ENCODE data around the gene ZNF697.
A peak's percentile ranks its signal among the peaks of the same experiment; 100 is the strongest.
"Not testable (repeated sequence)": the region's sequence is repeated elsewhere in the genome, so short reads cannot be mapped to it uniquely, and the experiment has no call there.

Gene ZNF697

GRCh38 chr1:119602169-119602568 lies 45.9 kb downstream of the ZNF697 start:
- no peak for DNase-seq

- DNase-seq: no peak
Observed at GRCh38 chr1:119600976-119601375, 47.1 kb downstream of the ZNF697 start.

DNA sequence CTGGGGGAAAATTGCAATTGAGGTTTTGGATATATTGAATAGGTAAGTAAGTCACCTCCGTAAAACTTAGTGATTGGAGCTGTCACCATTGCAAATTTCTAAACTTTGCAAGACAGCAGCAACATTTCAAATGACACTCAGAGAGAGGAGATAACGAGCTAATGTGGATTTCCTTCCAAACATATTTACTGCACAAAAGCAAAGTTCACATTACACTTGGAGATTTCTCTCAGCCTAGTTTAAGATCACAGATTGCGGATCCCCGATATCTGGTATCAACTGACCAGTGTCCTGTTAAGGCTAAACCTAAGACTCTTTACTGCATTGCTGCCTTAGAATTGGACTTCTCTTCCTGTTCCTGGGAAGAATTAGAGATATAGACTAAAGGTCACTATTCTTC lies 47.5 kb downstream of the ZNF697 start:
- no peak for DNase-seq

GRCh38 chr1:119595606-119596005 lies 52.5 kb downstream of the ZNF697 start:
- DNase-seq: no peak

GRCh38 chr1:119595168-119595567 lies 52.9 kb downstream of the ZNF697 start:
- DNase-seq: no peak

DNA sequence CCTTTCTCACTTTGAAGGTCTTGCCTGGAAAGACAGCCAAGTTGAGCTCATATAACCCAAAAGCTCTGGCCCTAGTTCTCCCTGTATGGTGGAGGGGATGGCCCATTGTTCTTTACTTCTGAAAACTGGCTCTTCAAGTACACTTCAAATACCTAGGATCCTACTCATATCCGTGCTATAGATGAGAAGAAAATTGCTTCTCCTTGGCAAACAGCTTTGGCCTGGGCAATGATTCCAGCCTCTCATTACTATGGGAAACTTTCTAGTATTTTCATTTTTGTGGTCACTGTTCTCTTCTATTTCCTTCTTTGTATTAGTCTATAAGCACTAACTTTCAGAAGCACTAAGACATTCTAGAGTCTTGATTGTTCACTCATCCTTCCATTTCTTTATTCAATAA lies 53.7 kb downstream of the ZNF697 start:
- DNase-seq: no peak

GRCh38 chr1:119593805-119594204 lies 54.3 kb downstream of the ZNF697 start:
- peak; percentile 47 to 74 (median 68) for DNase-seq

- DNase-seq: peak; percentile 53 to 81 (median 74)
Observed at GRCh38 chr1:119590393-119590792, 57.7 kb downstream of the ZNF697 start.

DNA sequence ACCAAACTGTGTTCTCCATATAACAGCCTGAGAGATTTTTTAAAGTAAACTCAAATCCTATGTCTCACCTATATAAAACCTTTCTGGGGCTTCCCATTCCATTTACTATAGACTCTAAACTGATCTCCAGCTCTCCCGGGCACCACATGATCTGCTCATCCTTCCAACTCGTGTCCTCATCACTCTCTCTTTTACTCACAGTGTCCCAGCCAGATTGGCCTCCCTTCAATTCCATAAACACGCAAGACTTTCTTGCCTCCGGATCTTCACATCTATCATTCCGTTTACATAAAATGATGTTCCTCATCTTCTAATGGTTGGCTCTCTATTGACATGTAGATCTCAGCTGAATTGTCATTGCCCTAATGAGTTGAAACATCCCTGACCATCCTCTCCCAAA lies 59.4 kb downstream of the ZNF697 start:
- no peak for DNase-seq

DNA sequence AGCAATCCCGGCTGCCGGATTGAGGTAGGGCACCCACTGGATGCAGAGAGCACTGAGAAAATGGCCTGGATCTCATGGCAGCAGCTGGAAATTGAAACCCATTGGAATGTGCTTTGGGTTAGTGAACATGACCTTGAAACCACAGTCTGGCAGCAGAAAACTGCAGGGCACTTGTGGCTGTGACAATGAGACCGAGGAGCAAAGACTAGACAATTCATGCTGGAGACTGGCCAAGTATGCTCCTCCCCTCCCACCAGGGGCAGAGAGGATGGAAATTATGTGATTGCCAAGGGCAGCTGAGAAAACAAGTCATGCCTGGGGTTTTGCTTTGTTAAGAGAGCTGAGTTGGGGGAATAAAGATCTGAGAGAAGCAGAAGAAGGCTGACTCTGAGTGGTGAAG lies 60.7 kb downstream of the ZNF697 start:
- DNase-seq: no peak

DNA sequence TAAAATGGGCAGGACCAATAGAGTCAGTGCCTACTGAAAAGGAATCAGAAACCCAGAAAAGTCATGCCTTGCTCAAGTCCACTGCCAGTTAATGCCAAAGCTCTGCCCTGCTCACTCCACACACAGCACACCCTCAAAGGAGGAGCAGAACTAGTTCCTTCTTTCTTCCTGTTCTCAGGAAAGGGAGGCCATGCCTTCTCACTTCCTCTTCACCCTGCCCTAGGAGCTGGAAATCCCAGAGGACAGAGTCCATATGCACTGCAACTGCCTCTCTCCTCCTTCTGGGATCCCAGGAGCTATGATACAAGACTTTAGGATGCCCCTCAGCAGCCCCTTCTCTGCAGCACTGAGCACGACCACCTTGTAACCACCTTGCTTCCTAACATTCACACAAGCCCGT lies 62.3 kb downstream of the ZNF697 start:
- DNase-seq: peak; percentile 47 to 74 (median 68)

DNA sequence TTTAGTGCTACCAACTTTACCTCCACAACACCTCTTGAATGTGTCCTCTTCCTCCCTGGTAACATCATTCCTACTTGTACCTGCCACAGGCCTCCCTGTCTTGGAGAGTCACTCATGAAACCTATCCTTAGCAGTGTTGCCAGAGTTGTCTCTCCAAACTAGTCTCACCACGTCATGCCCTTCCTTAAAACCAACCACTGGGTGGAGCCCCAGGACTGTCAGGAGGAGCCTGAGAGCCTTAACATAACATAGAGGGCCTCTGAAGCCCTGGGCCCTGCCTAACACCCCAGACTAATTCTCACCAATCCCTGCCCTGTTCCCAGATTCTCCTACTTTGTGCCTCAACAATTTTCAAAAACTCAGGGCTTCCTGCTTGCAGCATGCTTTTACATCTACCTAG lies 65.3 kb downstream of the ZNF697 start:
- peak; percentile 81 to 87 (median 84) for DNase-seq

- DNase-seq: not testable (repeated sequence)
Observed at GRCh38 chr1:119581076-119581475, 67.0 kb downstream of the ZNF697 start.

DNA sequence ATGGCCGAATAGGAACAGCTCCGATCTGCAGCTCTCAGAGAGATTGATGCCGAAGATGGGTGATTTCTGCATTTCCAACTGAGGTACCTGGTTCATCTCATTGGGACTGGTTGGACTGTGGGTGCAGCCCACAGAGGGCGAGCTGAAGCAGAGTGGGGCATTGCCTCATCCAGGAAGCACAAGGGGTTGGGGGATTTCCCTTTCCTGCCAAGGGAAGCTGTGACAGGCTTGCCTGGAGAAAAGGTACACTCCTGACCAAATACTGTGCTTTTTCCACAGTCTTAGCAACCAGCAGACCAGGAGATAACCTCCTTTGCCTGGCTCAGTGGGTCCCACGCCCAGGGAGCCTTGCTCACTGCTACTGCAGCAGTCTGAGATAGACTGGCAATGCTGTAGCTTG lies 74.2 kb downstream of the ZNF697 start:
- DNase-seq: peak in 2 of 4 experiments; percentile 10 to 34

DNA sequence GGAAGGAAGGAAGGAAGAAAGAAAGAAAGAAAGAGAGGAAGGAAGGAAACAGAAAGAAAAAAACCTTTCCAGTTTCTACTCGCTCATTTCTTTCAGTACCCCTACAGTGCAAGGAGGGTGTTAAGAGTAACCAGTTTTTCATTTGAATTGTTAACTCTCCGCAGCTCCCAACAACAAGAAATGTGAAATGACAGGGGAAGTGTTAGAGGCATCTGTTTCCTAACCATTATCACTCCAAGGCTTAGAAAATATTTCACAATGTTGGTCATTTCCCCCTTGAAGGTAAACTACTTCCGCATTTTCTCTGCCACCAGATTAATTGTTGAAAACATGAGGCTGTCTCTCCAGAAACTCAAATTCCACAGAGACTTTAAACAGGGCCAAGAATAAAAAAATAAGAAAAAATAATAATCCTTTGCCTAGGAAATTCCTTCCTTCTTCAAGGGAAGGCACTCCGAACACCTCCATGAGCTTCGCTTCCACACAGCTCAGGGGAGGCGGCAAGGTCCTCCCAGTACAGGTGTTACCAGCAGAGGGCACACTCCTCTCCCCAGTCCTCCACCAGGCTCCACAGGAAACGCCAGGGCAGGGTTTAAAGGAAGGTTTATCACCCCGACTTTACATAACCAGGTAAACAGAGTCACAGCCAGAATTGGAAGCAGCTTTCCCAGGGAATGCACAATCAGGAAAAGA lies 78.0 kb downstream of the ZNF697 start:
- DNase-seq: peak in 2 of 4 experiments; percentile 37 to 52
